NB4 (cell line): Measurements from ENCODE around the gene EDIL3.

Experiments used
- DNase-seq: peaks from one replicate; pipeline ENCODE4 v3.0.0; 2010; ENCODE audit warnings: low read depth
- H3K4me3 ChIP-seq: one replicate; pipeline ENCODE4 v1.5.1; 2011; ENCODE audit warnings: mild to moderate bottlenecking, low read depth, low read length, moderate library complexity
- CTCF ChIP-seq: IDR thresholded peaks from one replicate; pipeline ENCODE4 v1.5.1; 2012; ENCODE audit warnings: low read depth, low read length
- MAX ChIP-seq: IDR thresholded peaks from 2 replicates; pipeline ENCODE4 v1.6.1; 2011; ENCODE audit warnings: low read depth, low read length
- MYC ChIP-seq: IDR thresholded peaks from 2 replicates; pipeline ENCODE4 v1.6.1; 2011; ENCODE audit warnings: low read depth, low read length
- POLR2A ChIP-seq: IDR thresholded peaks from 2 replicates; pipeline ENCODE4 v1.6.1; 2011; ENCODE audit warnings: mild to moderate bottlenecking; ENCODE audit not compliant: insufficient read length; ENCODE audit errors: extremely low read depth

Gene EDIL3

GRCh38 chr5:84281383-84281782 is 103.3 kb downstream of the EDIL3 start:
- TF ChIP-seq CTCF (no peak), MAX (no peak), MYC (no peak), POLR2A (no peak)
- H3K4me3 ChIP-seq, result no peak overlapping the region
- no peak for DNase-seq

- no peak overlapping the region for H3K4me3 ChIP-seq
- no peak for DNase-seq
- TF ChIP-seq CTCF, result no peak
- TF ChIP-seq MAX, result no peak
- no peak for TF ChIP-seq POLR2A
Observed at GRCh38 chr5:84279234-84279633, 105.4 kb downstream of the EDIL3 start.

- no peak for DNase-seq
Observed at GRCh38 chr5:84275609-84276008, 109.1 kb downstream of the EDIL3 start.

GRCh38 chr5:84274585-84275468 is 109.9 kb downstream of the EDIL3 start:
- TF ChIP-seq MAX (no peak), CTCF (peak; percentile 32)
- H3K4me3 ChIP-seq, result no peak overlapping the region
- peak; percentile 43 for DNase-seq

More at GRCh38 chr5:84275609-84276008, 109.1 kb downstream of the EDIL3 start:
- TF ChIP-seq MAX (no peak), POLR2A (no peak), MYC (no peak), CTCF (no peak)
- H3K4me3 ChIP-seq, result no peak overlapping the region

GRCh38 chr5:84273517-84273883 is 111.2 kb downstream of the EDIL3 start:
- TF ChIP-seq MYC, result no peak
- TF ChIP-seq CTCF, result no peak
- no peak for TF ChIP-seq POLR2A
- TF ChIP-seq MAX, result no peak
- H3K4me3 ChIP-seq, result no peak overlapping the region
- no peak for DNase-seq
